ENCODE results near the gene AKR1C2. TPM values are rescaled to one million over a fixed set of nuclear protein-coding genes. Genes with fewer than 3 reads are reported as not detected.

Gene AKR1C2
- 2.0 and 2.2 TPM in 2 replicates for total RNA-seq

GRCh38 chr10:5003127-5004029, at the start of gene AKR1C2:
Gene AKR1C2 (minus strand): TSS chr10:5003857. CDS start chr10:5003835, 22 bp downstream.

GRCh38 chr10:4962876-4963814, 40.5 kb downstream of the AKR1C2 start, which contains the start of gene AKR1C1:
Gene AKR1C1 (plus strand): TSS chr10:4963415. CDS start chr10:4963445, 30 bp downstream.

Small RNAs within 50 kb of the gene (small RNA-seq; reads per million reads assigned to genes)
- gene RF00096: not detected

Other genes with a start within 250 kb of the AKR1C2 start
- 2.0 and 2.8 TPM in 2 replicates for gene AKR1E2, start 177.7 kb downstream of the AKR1C2 start, total RNA-seq
- 1.1 and 7.2 TPM in 2 replicates for gene AKR1C1, start 40.4 kb downstream of the AKR1C2 start, total RNA-seq
- 98.7 and 144 TPM in 2 replicates for gene AKR1C3, start 90.6 kb upstream of the AKR1C2 start, total RNA-seq
- not detected in 2 replicates for gene AKR1C8, start 181.3 kb upstream of the AKR1C2 start, total RNA-seq
- gene AKR1C4, start 193.0 kb upstream of the AKR1C2 start, total RNA-seq: not detected in 2 replicates